ENCODE data around the gene AMER3.

AMER3 gene

GRCh38 chr2:130754811-130755210 lies 529 bp upstream of the AMER3 start:
- DNase-seq = no peak

GRCh38 chr2:130756053-130756873 lies 923 bp downstream of the AMER3 start:
- DNase-seq = no peak

- no peak for DNase-seq
These were observed 1.7 kb downstream of the AMER3 start for GRCh38 chr2:130756874-130757668.

- no peak for DNase-seq
These were observed 4.8 kb downstream of the AMER3 start for GRCh38 chr2:130759906-130760753.

- no peak for DNase-seq
These were observed 5.7 kb downstream of the AMER3 start for GRCh38 chr2:130760754-130761751.

GRCh38 chr2:130762031-130762909 lies 6.9 kb downstream of the AMER3 start:
- DNase-seq = no peak

GRCh38 chr2:130762910-130763385 lies 7.6 kb downstream of the AMER3 start:
- DNase-seq = no peak

- DNase-seq = no peak
These were observed 8.1 kb downstream of the AMER3 start for GRCh38 chr2:130763405-130763804.

- DNase-seq = no peak
These were observed 8.9 kb downstream of the AMER3 start for GRCh38 chr2:130764035-130764820.

GRCh38 chr2:130764821-130765115 lies 9.4 kb downstream of the AMER3 start:
- DNase-seq = no peak

- DNase-seq = no peak
These were observed 10.1 kb downstream of the AMER3 start for GRCh38 chr2:130765464-130765863.

- DNase-seq = no peak
These were observed 10.7 kb downstream of the AMER3 start for GRCh38 chr2:130766037-130766436.

- no peak for DNase-seq
These were observed 11.5 kb downstream of the AMER3 start for GRCh38 chr2:130766711-130767407.

- no peak for DNase-seq
These were observed 12.1 kb downstream of the AMER3 start for GRCh38 chr2:130767408-130767775.

- no peak for DNase-seq
These were observed 13.0 kb downstream of the AMER3 start for GRCh38 chr2:130768191-130768855.

- no peak for DNase-seq
These were observed 14.1 kb downstream of the AMER3 start for GRCh38 chr2:130769343-130769907.

- DNase-seq = no peak
These were observed 21.2 kb downstream of the AMER3 start for GRCh38 chr2:130776550-130776949.

GRCh38 chr2:130778781-130779180 lies 23.4 kb downstream of the AMER3 start:
- no peak for DNase-seq
